Panc1 (cell line): Measurements from ENCODE around the gene CXCL16. TPM values are rescaled to one million over a fixed set of nuclear protein-coding genes. Genes with fewer than 3 reads are reported as not detected.

ENCODE experiments used
- ATAC-seq: fragments of 200-7000 bp; cut with Tn5 transposase; 2 replicates; pipeline ENCODE4 v1.9.1; 2020; ENCODE audit warnings: mild to moderate bottlenecking, moderate library complexity
- BruUV-seq: library from RNA; stranded (reverse); fragments of 400-500 nt; replicated peaks from 2 replicates; lab custom pipeline; 2021; lab: Mats Ljungman, UMichigan
- CTCF ChIA-PET: fragments of 300-600 bp; sonication (Branson Sonifier 250); formaldehyde crosslinking; loops from one replicate; lab custom pipeline; 2022; ENCODE audit warnings: antibody characterized with exemption; lab: Charles Lee
- POLR2A ChIA-PET: fragments of 300-600 bp; sonication (Branson Sonifier 250); formaldehyde crosslinking; loops from one replicate; lab custom pipeline; 2022; ENCODE audit warnings: antibody characterized with exemption; lab: Charles Lee
- DNase-seq: peaks from one replicate; pipeline ENCODE4 v3.0.0-alpha.2; 2010; ENCODE audit warnings: low read depth, low spot score
- H3K27ac ChIP-seq: 2 replicates; pipeline ENCODE4 v1.5.1; 2011; ENCODE audit warnings: mild to moderate bottlenecking, low read length, inconsistent platforms
- H3K27me3 ChIP-seq: fragments of 200-500 bp; sonication (Bioruptor generic); 2 replicates; pipeline ENCODE4 v1.6.0; 2014; ENCODE audit warnings: low read length, inconsistent platforms; ENCODE audit not compliant: control insufficient read depth, insufficient read depth
- H3K36me3 ChIP-seq: fragments of 200-500 bp; sonication (Bioruptor generic); 2 replicates; pipeline ENCODE4 v1.5.1; 2014; ENCODE audit warnings: inconsistent platforms, mild to moderate bottlenecking, low read length, moderate library complexity; ENCODE audit not compliant: control insufficient read depth, insufficient read depth
- H3K4me1 ChIP-seq: 2 replicates; pipeline ENCODE4 v1.5.1; 2011; ENCODE audit warnings: inconsistent platforms, mild to moderate bottlenecking, low read length, moderate library complexity; ENCODE audit not compliant: control insufficient read depth, insufficient read depth
- H3K4me3 ChIP-seq, 2 experiments: 2 replicates each; pipeline ENCODE4 v1.5.1; 2011 to 2012; ENCODE audit warnings: low read depth in 2 of 2, low read length in 2 of 2, mild to moderate bottlenecking in 2 of 2, inconsistent platforms in 1 of 2, moderate library complexity in 1 of 2
- H3K9me3 ChIP-seq: fragments of 200-500 bp; sonication (Bioruptor generic); 2 replicates; pipeline ENCODE4 v1.5.1; 2014; ENCODE audit warnings: low read depth, mild to moderate bottlenecking, inconsistent platforms, low read length, moderate library complexity; ENCODE audit not compliant: control insufficient read depth, insufficient read depth
- CTCF ChIP-seq: fragments of 450-650 bp; IDR thresholded peaks from 2 replicates; pipeline ENCODE4 v1.5.1; 2017; ENCODE audit warnings: mild to moderate bottlenecking
- POLR2AphosphoS5 ChIP-seq: IDR thresholded peaks from 2 replicates; pipeline ENCODE4 v1.6.1; 2012; ENCODE audit warnings: mild to moderate bottlenecking, low read depth, low read length, moderate library complexity
- REST ChIP-seq, 2 experiments: IDR thresholded peaks; 2 replicates each; pipeline ENCODE4 v1.6.1; 2011 to 2012; ENCODE audit warnings: low read depth in 2 of 2, control low read depth in 1 of 2, low read length in 1 of 2, mild to moderate bottlenecking in 1 of 2, moderate library complexity in 1 of 2; ENCODE audit not compliant: insufficient read depth in 1 of 2
- SIN3A ChIP-seq: IDR thresholded peaks from 2 replicates; pipeline ENCODE4 v1.6.1; 2012; ENCODE audit warnings: low read depth, mild to moderate bottlenecking, low read length, moderate library complexity, borderline replicate concordance; ENCODE audit not compliant: insufficient read depth
- TCF7L2 ChIP-seq: IDR thresholded peaks from 2 replicates; pipeline ENCODE4 v1.6.1; 2011; ENCODE audit warnings: mild to moderate bottlenecking, low read depth, low read length, inconsistent platforms
- in situ Hi-C: cut with HindIII; loops from 2 replicates; pipeline ENCODE4 v1.10.0; 2016; ENCODE audit warnings: low sequenced_read_pairs, low pct_unique_long_range_greater_than_20kb
- intact Hi-C: fragments of 100-400 bp; cut with micrococcal nuclease; formaldehyde crosslinking; loops from one replicate; pipeline ENCODE4 v1.10.0; 2022; ENCODE audit not compliant: unreplicated experiment
- total RNA-seq: library from RNA; stranded (reverse); gene quantifications from one replicate; pipeline ENCODE4 v1.2.1, GENCODE V29; 2021; ENCODE audit not compliant: unreplicated experiment

CXCL16 gene
- total RNA-seq, 1 experiment from 2014 or later, result 5.3 TPM

- intact Hi-C loops (no loop called here), in situ Hi-C loops (no loop called here)
- Histone ChIP-seq H3K9me3 (no peaks in the 10 kb centered on the region), H3K27me3 (no peaks in the 10 kb centered on the region), H3K4me1 (peaks cover 4% of the 10 kb centered on the region), H3K4me3 (no peak overlapping the region), H3K36me3 (peaks cover 2% of the 10 kb centered on the region; the same call in 1 of the 2 replicates), H3K27ac (no peak overlapping the region)
- DNase-seq (no peak), ATAC-seq (no peak)
- POLR2A ChIA-PET, result no interaction called here
- no TSS peak for BruUV-seq
- CTCF ChIA-PET, result no interaction called here
- TF ChIP-seq TCF7L2 (no peak), POLR2AphosphoS5 (no peak), SIN3A (no peak), CTCF (no peak), REST (IDR thresholded peaks at IDR 0.05; ENCODE audit: insufficient read depth in 1 of 2, low read depth in 2 of 2, low read length in 1 of 2) (no peak)
These were observed 31.3 kb downstream of the CXCL16 start for GRCh38 chr17:4708436-4708835.

- CTCF ChIA-PET, result no interaction called here
- intact Hi-C loops (no loop called here), in situ Hi-C loops (no loop called here)
- no peak overlapping the region for H3K4me3 ChIP-seq
- TF ChIP-seq TCF7L2 (no peak), POLR2AphosphoS5 (no peak), CTCF (no peak), REST (IDR thresholded peaks at IDR 0.05; ENCODE audit: insufficient read depth in 1 of 2, low read depth in 2 of 2, low read length in 1 of 2) (no peak)
- peaks cover 6% of the 10 kb centered on the region; the same call in 1 of the 2 replicates for H3K36me3 ChIP-seq
- POLR2A ChIA-PET, result no interaction called here
- DNase-seq (no peak), ATAC-seq (no peak)
- no peaks in the 10 kb centered on the region for H3K27me3 ChIP-seq
- H3K4me1 ChIP-seq, result peaks cover 6% of the 10 kb centered on the region; the same call in 1 of the 2 replicates
- no peaks in the 10 kb centered on the region for H3K9me3 ChIP-seq
- BruUV-seq, result no TSS peak
- H3K27ac ChIP-seq, result no peak overlapping the region
These were observed 33.6 kb downstream of the CXCL16 start for GRCh38 chr17:4706121-4706520.
